K562 (cell line): ENCODE measurements around the gene GPC1. TPM values are rescaled to one million over a fixed set of nuclear protein-coding genes. Genes with fewer than 3 reads are reported as not detected.

Experiments
- ATAC-seq: fragments of 200-7000 bp; cut with Tn5 transposase; 3 replicates; pipeline ENCODE4 v1.9.1; 2020; ENCODE audit warnings: moderate library complexity
- BruUV-seq: library from RNA; stranded (reverse); fragments of 400-500 nt; replicated peaks from 2 replicates; lab custom pipeline; 2021; lab: Mats Ljungman, UMichigan
- CTCF ChIA-PET: fragments of 300-600 bp; formaldehyde crosslinking; extraction: SDS; loops from one replicate; lab custom pipeline; 2021; ENCODE audit warnings: low intra/inter-chr PET ratio; lab: Yijun Ruan, JAX
- POLR2A ChIA-PET: fragments of 300-600, 350-650 bp; sonication (Branson Sonifier 250); formaldehyde crosslinking; extraction: SDS; loops from one replicate; lab custom pipeline; 2021; ENCODE audit warnings: antibody characterized with exemption, inconsistent platforms; lab: Yijun Ruan, JAX
- DNase-seq, 4 experiments: peaks; one replicate each; pipeline versions ENCODE4 v3.0.0 to v3.0.0-alpha.2; 2011 to 2018; ENCODE audit warnings: low spot score in 3 of 4, mixed read lengths in 3 of 4; ENCODE audit errors: extremely low read depth in 1 of 4
- FAIRE-seq: peaks from 2 replicates; lab custom pipeline; 2011; peaks lifted over from hg19 to GRCh38; lab: Jason Lieb, UNC
- H2AFZ ChIP-seq: 2 replicates; pipeline ENCODE4 v1.6.0; 2011; ENCODE audit warnings: low read depth, low read length, control low read depth, inconsistent platforms
- H3K27ac ChIP-seq: fragments of 200-600 bp; 3 replicates; pipeline ENCODE4 v1.8.0; 2011; ENCODE audit warnings: low read depth, mild to moderate bottlenecking, control low read depth, inconsistent platforms, low read length, moderate library complexity, mixed read lengths; ENCODE audit errors: extremely low read depth
- H3K27me3 ChIP-seq, 2 experiments: fragments of 300-600 bp in 1 of 2; 2 replicates in 1 of 2; 3 replicates in 1 of 2; pipeline versions ENCODE4 v1.6.0 to v1.8.0; 2011; ENCODE audit warnings: inconsistent platforms in 2 of 2, low read length in 2 of 2, mild to moderate bottlenecking in 1 of 2, mixed read lengths in 1 of 2, moderate library complexity in 1 of 2; ENCODE audit not compliant: control insufficient read depth in 2 of 2, insufficient read depth in 2 of 2
- H3K36me3 ChIP-seq: fragments of 300-600 bp; 3 replicates; pipeline ENCODE4 v1.8.0; 2011; ENCODE audit warnings: mild to moderate bottlenecking, low read length, inconsistent platforms; ENCODE audit not compliant: control insufficient read depth, insufficient read depth
- H3K4me1 ChIP-seq, 2 experiments: fragments of 200-600 bp in 1 of 2; replicated peaks in 1 of 2; 2 replicates in 1 of 2; 3 replicates in 1 of 2; pipeline versions ENCODE4 v1.5.1 to v1.8.0; 2011; ENCODE audit warnings: inconsistent platforms in 2 of 2, low read length in 2 of 2, mild to moderate bottlenecking in 1 of 2, mixed read lengths in 1 of 2, moderate library complexity in 1 of 2; ENCODE audit not compliant: control insufficient read depth in 2 of 2, insufficient read depth in 2 of 2
- H3K4me2 ChIP-seq: 2 replicates; pipeline ENCODE4 v1.6.1; 2011; ENCODE audit warnings: low read length, control low read depth, inconsistent platforms, mixed read lengths; ENCODE audit not compliant: insufficient read depth
- H3K4me3 ChIP-seq: fragments of 200-600 bp; sonication (generic), shearing (Covaris generic); 2 replicates; pipeline ENCODE4 v1.5.1; 2016; ENCODE audit warnings: control low read depth, inconsistent platforms
- H3K79me2 ChIP-seq: fragments of 200-600 bp; 3 replicates; pipeline ENCODE4 v1.8.0; 2011; ENCODE audit warnings: low read length, inconsistent platforms; ENCODE audit not compliant: control insufficient read depth, insufficient read depth
- H3K9ac ChIP-seq, 2 experiments: 2 replicates each; pipeline versions ENCODE4 v1.6.0 to v1.6.1; 2011; ENCODE audit warnings: low read depth in 2 of 2, low read length in 2 of 2, control low read depth in 1 of 2, inconsistent platforms in 1 of 2, mild to moderate bottlenecking in 1 of 2, mixed read lengths in 1 of 2; ENCODE audit not compliant: insufficient read depth in 1 of 2
- H3K9me1 ChIP-seq: one replicate; pipeline ENCODE4 v1.6.0; 2011; ENCODE audit warnings: inconsistent platforms, mild to moderate bottlenecking, low read length, moderate library complexity; ENCODE audit not compliant: control insufficient read depth, insufficient read depth
- H3K9me3 ChIP-seq: replicated peaks from 2 replicates; pipeline ENCODE4 v1.5.1; 2011; ENCODE audit warnings: low read depth, low read length, inconsistent platforms; ENCODE audit not compliant: control insufficient read depth, insufficient read depth
- H4K20me1 ChIP-seq: replicated peaks from 2 replicates; pipeline ENCODE4 v1.6.1; 2011; ENCODE audit warnings: low read length, inconsistent platforms, mixed read lengths; ENCODE audit not compliant: control insufficient read depth, insufficient read depth
- COPS2 ChIP-seq: fragments of 450-650 bp; conservative IDR thresholded peaks from 2 replicates; pipeline ENCODE4 v1.6.1; 2016; ENCODE audit warnings: mild to moderate bottlenecking, moderate library complexity
- ERF ChIP-seq: fragments of 450-650 bp; formaldehyde crosslinking; IDR thresholded peaks from 2 replicates; pipeline ENCODE4 v1.4.0; 2020; ENCODE audit warnings: mild to moderate bottlenecking, mixed read lengths
- ETV1 ChIP-seq: fragments of 450-650 bp; conservative IDR thresholded peaks from 2 replicates; pipeline ENCODE4 v1.6.1; 2016; ENCODE audit warnings: missing genetic modification characterization, control low read depth, low read depth, missing compliant biosample characterization
- HDGF ChIP-seq: fragments of 450-650 bp; IDR thresholded peaks from 2 replicates; pipeline ENCODE4 v1.6.1; 2016
- MEIS2 ChIP-seq: fragments of 450-650 bp; IDR thresholded peaks from 2 replicates; pipeline ENCODE4 v1.6.1; 2014; ENCODE audit warnings: mild to moderate bottlenecking; ENCODE audit not compliant: partially characterized antibody
- NR2C1 ChIP-seq, 2 experiments: fragments of 450-650 bp; IDR thresholded peaks; 2 replicates each; pipeline ENCODE4 v1.6.1; 2017; ENCODE audit warnings: mild to moderate bottlenecking in 2 of 2, antibody characterized with exemption in 1 of 2, inconsistent platforms in 1 of 2, missing compliant biosample characterization in 1 of 2, missing genetic modification characterization in 1 of 2
- PML ChIP-seq: IDR thresholded peaks from 2 replicates; pipeline ENCODE4 v1.6.1; 2012; ENCODE audit warnings: low read length, inconsistent platforms
- SPI1 ChIP-seq: IDR thresholded peaks from 2 replicates; pipeline ENCODE4 v1.6.1; 2011; ENCODE audit warnings: low read depth, low read length, control low read depth, borderline replicate concordance
- SRSF1 ChIP-seq: fragments of 200-400 bp; formaldehyde crosslinking; IDR thresholded peaks from 2 replicates; pipeline ENCODE4 v1.6.1; 2017; ENCODE audit warnings: mild to moderate bottlenecking, low read depth, low read length, moderate library complexity
- TFAM ChIP-seq: fragments of 250-450 bp; sonication (Bioruptor Pico); conservative IDR thresholded peaks from 2 replicates; pipeline ENCODE4 v1.5.0; 2021; ENCODE audit warnings: mild to moderate bottlenecking, moderate library complexity
- ZKSCAN8 ChIP-seq: fragments of 200-800 bp; sonication (Bioruptor generic); IDR thresholded peaks from 2 replicates; pipeline ENCODE4 v1.6.1; 2016; ENCODE audit warnings: missing genetic modification characterization, missing compliant biosample characterization
- ZNF12 ChIP-seq: sonication (generic); formaldehyde crosslinking; IDR thresholded peaks from 2 replicates; pipeline ENCODE4 v1.4.0; 2020; ENCODE audit warnings: mild to moderate bottlenecking, missing genetic modification reagents
- ZNF184 ChIP-seq: sonication (generic); formaldehyde crosslinking; IDR thresholded peaks from 2 replicates; pipeline ENCODE4 v1.5.0; 2020; ENCODE audit warnings: missing genetic modification reagents
- ZNF212 ChIP-seq: fragments of 450-650 bp; formaldehyde crosslinking; IDR thresholded peaks from 2 replicates; pipeline ENCODE4 v1.4.0; 2020; ENCODE audit warnings: mild to moderate bottlenecking
- WGBS: fragments of 100-300 bp; shearing (Covaris generic); methylation state at CpG from one replicate; pipeline ENCODE4 v1.1.6; 2016; ENCODE audit warnings: low coverage, mixed read lengths; ENCODE audit not compliant: insufficient coverage; ENCODE audit errors: missing lambda C conversion rate; 5-methylcytosine and 5-hydroxymethylcytosine counted together
- in situ Hi-C: fragments of 300-500 bp; cut with MboI; formaldehyde crosslinking; loops from 4 replicates; pipeline ENCODE4 v1.15.0; 2018; ENCODE audit warnings: inconsistent platforms, mixed read lengths
- intact Hi-C: fragments of 100-400 bp; cut with micrococcal nuclease; formaldehyde crosslinking; loops from 2 replicates; pipeline ENCODE4 v1.14.2; 2022
- polyA plus RNA-seq, 8 experiments: library from polyadenylated mRNA; depleted of rRNA in 4 of 8; stranded (reverse) in 5 of 8; unstranded in 3 of 8; fragments of >200 nt; fragmentation: Nextera tagmentation in 2 of 8; fragmentation: Illumina TruSeq in 1 of 8; extraction: Ambion mirVana in 2 of 8; extraction: Trizol in 1 of 8; gene quantifications; 2 replicates each; pipeline versions ENCODE4 v1.2.1 to v1.2.3, GENCODE V29; 2011 to 2014; ENCODE audit warnings: inconsistent platforms in 1 of 8, missing spikeins in 1 of 8
- total RNA-seq, 7 experiments: library from RNA; depleted of rRNA in 6 of 7; stranded (reverse); fragments of >200 nt in 6 of 7; fragmentation: Illumina TruSeq in 2 of 7; extraction: Trizol in 2 of 7; gene quantifications; 2 replicates each; pipeline versions ENCODE4 v1.2.1 to v1.2.3, GENCODE V29; 2011 to 2021; ENCODE audit warnings: low replicate concordance in 1 of 7
- TF ChIP-seq, protein P1 (sequence below): sonication (generic); formaldehyde crosslinking; IDR thresholded peaks from 2 replicates; pipeline ENCODE4 v1.8.1; 2022; ENCODE audit warnings: missing genetic modification reagents
- TF ChIP-seq, protein P2 (sequence below): fragments of 450-650 bp; IDR thresholded peaks from 2 replicates; pipeline ENCODE4 v1.6.1; 2017; ENCODE audit warnings: antibody characterized with exemption

GPC1 gene
- total and polyA plus RNA-seq, 9 of the 15 experiments (the other 6 are each of a cell fraction or from before 2014, with no cell fraction given) = 0.07 to 0.82 (median 0.14) TPM; not detected in 3

DNA sequence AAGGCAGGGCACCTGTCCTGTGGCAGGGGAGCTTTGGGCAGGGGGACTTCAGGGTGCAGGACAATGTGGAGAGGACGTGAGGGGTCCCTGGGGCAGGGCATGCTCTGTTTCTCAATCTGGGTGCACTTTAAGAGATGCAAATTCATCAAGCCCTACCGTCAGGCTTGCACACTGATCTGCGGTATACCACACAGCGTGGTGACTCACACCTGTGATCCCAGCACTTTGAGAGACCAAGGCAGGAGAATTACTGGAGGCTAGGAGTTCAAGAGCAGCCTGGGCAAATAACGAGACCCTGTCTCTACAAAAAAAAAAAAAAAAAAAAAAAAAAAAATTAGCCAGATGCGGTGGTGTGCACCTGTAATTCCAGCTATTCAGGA, 10.2 kb upstream of the GPC1 start:
- H3K27ac ChIP-seq = no peak overlapping the region
- H3K4me3 ChIP-seq = no peak overlapping the region
- in situ Hi-C loops = no loop called here
- H3K4me2 ChIP-seq = no peak overlapping the region
- H3K79me2 ChIP-seq = no peaks in the 10 kb centered on the region
- ChIA-PET CTCF (no interaction called here), POLR2A (no interaction called here)
- H3K36me3 ChIP-seq = no peaks in the 10 kb centered on the region
- BruUV-seq = no TSS peak
- no peak overlapping the region for H2AFZ ChIP-seq
- peaks cover 2 to 5% of the 10 kb centered on the region in 2 experiments; a peak in 2 of 5 replicates for H3K4me1 ChIP-seq
- ATAC-seq (no peak), FAIRE-seq (no peak), DNase-seq (no peak)
- no peaks in the 10 kb centered on the region for H4K20me1 ChIP-seq
- H3K9me1 ChIP-seq = no peaks in the 10 kb centered on the region
- 12% methylated on average over 3 of the region's 6 CpGs for WGBS
- TF ChIP-seq ZNF12 (CRISPR knock-in tag) = no peak
- TF ChIP-seq SPI1 = no peak
- no peak for TF ChIP-seq ERF (CRISPR knock-in tag)
- no peak for TF ChIP-seq NR2C1 (IDR thresholded peaks at IDR 0.05)
- no peak for TF ChIP-seq NR2C1 (tag; IDR thresholded peaks at IDR 0.05)
- no peak overlapping the region for H3K9ac ChIP-seq
- no peaks in the 10 kb centered on the region for H3K9me3 ChIP-seq
- H3K27me3 ChIP-seq = peaks cover 0 to 44% of the 10 kb centered on the region in 2 experiments; a peak in 2 of 5 replicates
- intact Hi-C loops = no loop called here

DNA sequence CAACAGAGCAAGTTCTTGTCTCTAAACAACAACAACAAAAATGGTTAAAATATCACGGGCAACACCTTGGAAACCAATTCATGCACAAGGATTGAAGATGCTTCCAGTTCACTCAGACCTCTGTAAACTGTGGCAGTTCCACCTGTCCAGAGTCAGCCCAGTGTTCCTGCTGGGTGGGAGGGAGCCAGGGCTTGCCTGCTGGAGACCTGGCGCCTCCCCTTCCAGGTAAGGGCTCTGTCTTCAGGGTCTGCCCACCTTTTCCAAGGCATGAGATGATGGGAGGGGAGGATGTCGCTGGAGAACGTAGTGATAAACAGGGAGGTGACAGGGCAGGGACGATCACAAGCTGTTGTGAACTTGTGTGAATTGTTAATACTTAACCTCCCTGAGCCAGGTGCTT, 9.8 kb upstream of the GPC1 start:
- Histone ChIP-seq H3K4me3 (no peak overlapping the region), H3K4me2 (no peak overlapping the region), H2AFZ (no peak overlapping the region), H3K36me3 (no peaks in the 10 kb centered on the region), H3K79me2 (no peaks in the 10 kb centered on the region), H3K27me3 (peaks cover 0 to 47% of the 10 kb centered on the region in 2 experiments; a peak in 2 of 5 replicates), H4K20me1 (no peaks in the 10 kb centered on the region), H3K9me1 (no peaks in the 10 kb centered on the region), H3K27ac (no peak overlapping the region), H3K4me1 (peaks cover 2 to 5% of the 10 kb centered on the region in 2 experiments; a peak in 2 of 5 replicates), H3K9me3 (no peaks in the 10 kb centered on the region), H3K9ac (no peak overlapping the region)
- in situ Hi-C loops = no loop called here
- BruUV-seq = no TSS peak
- no peak for DNase-seq
- no peak for ATAC-seq
- CTCF ChIA-PET = no interaction called here
- intact Hi-C loops = no loop called here
- FAIRE-seq = no peak
- POLR2A ChIA-PET = no interaction called here
- WGBS = 0% methylated on average over 4 of the region's 5 CpGs
- TF ChIP-seq ETV1 (tag) (no peak), SRSF1 (no peak), MEIS2 (no peak), ZNF184 (CRISPR knock-in tag) (no peak), PML (no peak), TFAM (CRISPR knock-in tag) (no peak), HDGF (no peak), ZNF212 (CRISPR knock-in tag) (no peak), COPS2 (no peak), ZKSCAN8 (no peak)
- TF ChIP-seq, protein P1, sequence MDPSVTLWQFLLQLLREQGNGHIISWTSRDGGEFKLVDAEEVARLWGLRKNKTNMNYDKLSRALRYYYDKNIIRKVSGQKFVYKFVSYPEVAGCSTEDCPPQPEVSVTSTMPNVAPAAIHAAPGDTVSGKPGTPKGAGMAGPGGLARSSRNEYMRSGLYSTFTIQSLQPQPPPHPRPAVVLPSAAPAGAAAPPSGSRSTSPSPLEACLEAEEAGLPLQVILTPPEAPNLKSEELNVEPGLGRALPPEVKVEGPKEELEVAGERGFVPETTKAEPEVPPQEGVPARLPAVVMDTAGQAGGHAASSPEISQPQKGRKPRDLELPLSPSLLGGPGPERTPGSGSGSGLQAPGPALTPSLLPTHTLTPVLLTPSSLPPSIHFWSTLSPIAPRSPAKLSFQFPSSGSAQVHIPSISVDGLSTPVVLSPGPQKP (CRISPR knock-in tag) = no peak
- TF ChIP-seq, protein P2, sequence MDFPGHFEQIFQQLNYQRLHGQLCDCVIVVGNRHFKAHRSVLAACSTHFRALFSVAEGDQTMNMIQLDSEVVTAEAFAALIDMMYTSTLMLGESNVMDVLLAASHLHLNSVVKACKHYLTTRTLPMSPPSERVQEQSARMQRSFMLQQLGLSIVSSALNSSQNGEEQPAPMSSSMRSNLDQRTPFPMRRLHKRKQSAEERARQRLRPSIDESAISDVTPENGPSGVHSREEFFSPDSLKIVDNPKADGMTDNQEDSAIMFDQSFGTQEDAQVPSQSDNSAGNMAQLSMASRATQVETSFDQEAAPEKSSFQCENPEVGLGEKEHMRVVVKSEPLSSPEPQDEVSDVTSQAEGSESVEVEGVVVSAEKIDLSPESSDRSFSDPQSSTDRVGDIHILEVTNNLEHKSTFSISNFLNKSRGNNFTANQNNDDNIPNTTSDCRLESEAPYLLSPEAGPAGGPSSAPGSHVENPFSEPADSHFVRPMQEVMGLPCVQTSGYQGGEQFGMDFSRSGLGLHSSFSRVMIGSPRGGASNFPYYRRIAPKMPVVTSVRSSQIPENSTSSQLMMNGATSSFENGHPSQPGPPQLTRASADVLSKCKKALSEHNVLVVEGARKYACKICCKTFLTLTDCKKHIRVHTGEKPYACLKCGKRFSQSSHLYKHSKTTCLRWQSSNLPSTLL = no peak
